ENCODE data around the gene NRN1L. TPM values are rescaled to one million over a fixed set of nuclear protein-coding genes. Genes with fewer than 3 reads are reported as not detected.
A peak's percentile ranks its signal among the peaks of the same experiment; 100 is the strongest.

NRN1L gene
- total RNA-seq, 4 donors from 2014 or later = 0.57 to 0.99 TPM; not detected in 2

- TF ChIP-seq POLR2A (IDR thresholded peaks at IDR 0.05) (no peak), CTCF (IDR thresholded peaks at IDR 0.05) (peak in 1 of 6 experiments; percentile 27)
- Histone ChIP-seq H3K27me3 (no peaks in the 10 kb centered on the region), H3K36me3 (peaks cover 4 to 61% (median 15%) of the 10 kb centered on the region in 3 donors), H3K4me1 (peaks cover 3 to 55% (median 16%) of the 10 kb centered on the region in 3 donors), H3K4me3 (no peak overlapping the region), H3K9me3 (no peaks in the 10 kb centered on the region), H3K27ac (peak overlapping the region in 2 of 4 donors; percentile 33 to 40)
- WGBS, 2 donors = 38 to 50% methylated on average over 8 to 9 of the region's 13 CpGs
- intact Hi-C loops (cut with DNase I) = loop anchor here (5.0 kb wide), 1 partner anchor 109 kb away; no protein-coding TSS in a partner anchor
- no peak for DNase-seq
These were observed 41.6 kb downstream of the NRN1L start for GRCh38 chr16:67926181-67926750.

GRCh38 chr16:67927131-67927941, 42.7 kb downstream of the NRN1L start:
- H3K9me3 ChIP-seq = no peaks in the 10 kb centered on the region
- H3K27me3 ChIP-seq = no peaks in the 10 kb centered on the region
- intact Hi-C loops (cut with DNase I) = loop anchor here (5.0 kb wide), 1 partner anchor 110 kb away; no protein-coding TSS in a partner anchor
- H3K4me3 ChIP-seq = no peak overlapping the region
- H3K36me3 ChIP-seq = peaks cover 4 to 72% (median 15%) of the 10 kb centered on the region in 3 donors
- no peak for TF ChIP-seq POLR2A (IDR thresholded peaks at IDR 0.05)
- no peak for TF ChIP-seq CTCF (IDR thresholded peaks at IDR 0.05)
- peaks cover 3 to 46% (median 13%) of the 10 kb centered on the region in 3 donors for H3K4me1 ChIP-seq
- H3K27ac ChIP-seq = peak overlapping the region in 1 of 4 donors; percentile 33
- DNase-seq = no peak
- 90 to 94% methylated on average over 3 to 20 of the region's 22 CpGs for WGBS, 2 donors

- H3K27ac ChIP-seq = no peak overlapping the region
- H3K36me3 ChIP-seq = peaks cover 4 to 78% (median 15%) of the 10 kb centered on the region in 3 donors
- 54 to 78% methylated on average over 6 to 7 of the region's 7 CpGs for WGBS, 2 donors
- DNase-seq = no peak
- peaks cover under 1 to 38% (median 5%) of the 10 kb centered on the region in 3 donors for H3K4me1 ChIP-seq
- TF ChIP-seq POLR2A (IDR thresholded peaks at IDR 0.05) = no peak
- TF ChIP-seq CTCF (IDR thresholded peaks at IDR 0.05) = no peak
- no peak overlapping the region for H3K4me3 ChIP-seq
- intact Hi-C loops (cut with DNase I) = loop anchor here (5.0 kb wide), 1 partner anchor 111 kb away; no protein-coding TSS in a partner anchor
- H3K27me3 ChIP-seq = no peaks in the 10 kb centered on the region
- H3K9me3 ChIP-seq = no peaks in the 10 kb centered on the region
These were observed 43.5 kb downstream of the NRN1L start for GRCh38 chr16:67928147-67928546.

GRCh38 chr16:67928561-67929364, 44.1 kb downstream of the NRN1L start:
- TF ChIP-seq POLR2A (IDR thresholded peaks at IDR 0.05) (no peak), CTCF (IDR thresholded peaks at IDR 0.05) (peak; percentile 65 to 92 (median 83))
- Histone ChIP-seq H3K27me3 (no peaks in the 10 kb centered on the region), H3K27ac (no peak overlapping the region), H3K4me1 (peaks cover 0 to 34% (median 5%) of the 10 kb centered on the region in 3 donors), H3K4me3 (no peak overlapping the region), H3K36me3 (peaks cover 4 to 77% (median 15%) of the 10 kb centered on the region in 3 donors), H3K9me3 (no peaks in the 10 kb centered on the region)
- intact Hi-C loops (cut with DNase I) = loop anchor here (5.0 kb wide), 1 partner anchor 111 kb away; no protein-coding TSS in a partner anchor
- WGBS, 2 donors = 16 to 39% methylated on average over 6 to 11 of the region's 16 CpGs
- DNase-seq = no peak

Measured in esophagus squamous epithelium (tissue), 5 donors.